Placental epithelial cell (primary cell): ENCODE results near the gene HES1. TPM values are rescaled to one million over a fixed set of nuclear protein-coding genes. Genes with fewer than 3 reads are reported as not detected.

Experiments
- small RNA-seq: library from RNA; depleted of rRNA; stranded (forward); fragments of <200 nt; gene quantifications from one replicate; pipeline ENCODE3, GENCODE V24; 2012
- total RNA-seq: library from RNA; depleted of rRNA; stranded (reverse); fragments of >200 nt; gene quantifications from 2 replicates; pipeline ENCODE4 v1.2.3, GENCODE V29; 2012

The HES1 gene, protein sequence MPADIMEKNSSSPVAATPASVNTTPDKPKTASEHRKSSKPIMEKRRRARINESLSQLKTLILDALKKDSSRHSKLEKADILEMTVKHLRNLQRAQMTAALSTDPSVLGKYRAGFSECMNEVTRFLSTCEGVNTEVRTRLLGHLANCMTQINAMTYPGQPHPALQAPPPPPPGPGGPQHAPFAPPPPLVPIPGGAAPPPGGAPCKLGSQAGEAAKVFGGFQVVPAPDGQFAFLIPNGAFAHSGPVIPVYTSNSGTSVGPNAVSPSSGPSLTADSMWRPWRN
- 1.6 and 8.2 TPM in 2 replicates for total RNA-seq

DNA sequence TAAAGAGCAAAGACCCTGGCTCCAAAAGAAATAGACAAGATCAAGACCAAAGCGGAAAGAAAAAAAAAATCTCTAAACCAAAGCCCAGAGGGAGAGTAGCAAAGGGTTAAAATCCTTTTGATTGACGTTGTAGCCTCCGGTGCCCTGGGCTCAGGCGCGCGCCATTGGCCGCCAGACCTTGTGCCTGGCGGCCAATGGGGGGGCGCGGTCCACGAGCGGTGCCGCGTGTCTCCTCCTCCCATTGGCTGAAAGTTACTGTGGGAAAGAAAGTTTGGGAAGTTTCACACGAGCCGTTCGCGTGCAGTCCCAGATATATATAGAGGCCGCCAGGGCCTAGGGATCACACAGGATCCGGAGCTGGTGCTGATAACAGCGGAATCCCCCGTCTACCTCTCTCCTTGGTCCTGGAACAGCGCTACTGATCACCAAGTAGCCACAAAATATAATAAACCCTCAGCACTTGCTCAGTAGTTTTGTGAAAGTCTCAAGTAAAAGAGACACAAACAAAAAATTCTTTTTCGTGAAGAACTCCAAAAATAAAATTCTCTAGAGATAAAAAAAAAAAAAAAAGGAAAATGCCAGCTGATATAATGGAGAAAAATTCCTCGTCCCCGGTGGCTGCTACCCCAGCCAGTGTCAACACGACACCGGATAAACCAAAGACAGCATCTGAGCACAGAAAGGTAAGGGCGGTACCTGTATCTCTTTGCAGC lies at the start of gene HES1:
TSS of gene HES1 (plus strand) at position 343 of the 713 bp plus-strand sequence. CDS start at position 576, 233 bp downstream.

Small RNA genes lying within 50 kb of the gene (small RNA-seq; reads per million reads assigned to genes)
- gene RN7SL215P: not detected

Other genes with a start within 250 kb of the HES1 start
- gene CPN2, start 215.2 kb downstream of the HES1 start, total RNA-seq: not detected in 2 replicates
- gene LRRC15, start 233.6 kb downstream of the HES1 start, total RNA-seq: under 0.01 TPM in 1 of 2 replicates, not detected in the other